Tibial nerve (tissue), 3 donors: Measurements from ENCODE around the gene TAF11L3.

Experiments used
- POLR2A ChIP-seq, 2 donors: fragments of 450-650 bp; IDR thresholded peaks; one replicate each; pipeline ENCODE4 v1.6.1; 2017; ENCODE audit warnings: antibody characterized with exemption in 2 of 2, mild to moderate bottlenecking in 2 of 2, moderate library complexity in 2 of 2
- TF ChIP-seq, protein P1 (sequence below), 5 experiments: fragments of 200-600 bp in 3 of 5; fragments of 450-650 bp in 2 of 5; sonication (generic) in 3 of 5; IDR thresholded peaks; one replicate each; pipeline ENCODE4 v1.5.1; 2016 to 2019; ENCODE audit warnings: antibody characterized with exemption in 5 of 5, mild to moderate bottlenecking in 3 of 5, moderate library complexity in 2 of 5

DNA sequence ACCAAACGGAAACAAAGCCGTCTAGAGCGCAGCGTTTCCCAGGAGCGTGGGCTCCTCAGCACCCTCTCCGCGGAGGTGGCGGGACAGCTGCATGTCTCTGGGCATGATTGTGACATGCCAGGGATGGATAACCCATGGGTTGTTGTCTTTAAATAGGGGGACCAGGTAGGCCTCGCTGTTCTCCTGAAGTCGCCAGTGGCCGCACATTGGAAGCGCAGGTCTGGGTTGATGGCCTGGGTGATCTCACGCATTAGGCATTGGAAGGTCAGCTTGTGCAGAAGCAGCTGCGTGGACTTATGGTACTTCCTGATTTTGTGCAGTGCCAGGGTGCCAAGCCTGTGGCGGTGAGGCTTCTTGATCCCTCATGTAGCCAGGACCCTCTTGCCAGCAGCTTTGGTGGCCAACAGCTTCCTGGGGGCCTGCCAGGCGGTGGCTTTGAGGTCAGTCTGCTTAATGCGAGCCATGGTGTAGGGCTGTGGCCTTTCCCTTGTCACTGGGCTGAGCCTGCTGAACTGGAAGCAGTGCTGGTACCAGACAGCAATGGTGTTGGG, 6.3 kb upstream of the TAF11L3 start:
- TF ChIP-seq, protein P1, sequence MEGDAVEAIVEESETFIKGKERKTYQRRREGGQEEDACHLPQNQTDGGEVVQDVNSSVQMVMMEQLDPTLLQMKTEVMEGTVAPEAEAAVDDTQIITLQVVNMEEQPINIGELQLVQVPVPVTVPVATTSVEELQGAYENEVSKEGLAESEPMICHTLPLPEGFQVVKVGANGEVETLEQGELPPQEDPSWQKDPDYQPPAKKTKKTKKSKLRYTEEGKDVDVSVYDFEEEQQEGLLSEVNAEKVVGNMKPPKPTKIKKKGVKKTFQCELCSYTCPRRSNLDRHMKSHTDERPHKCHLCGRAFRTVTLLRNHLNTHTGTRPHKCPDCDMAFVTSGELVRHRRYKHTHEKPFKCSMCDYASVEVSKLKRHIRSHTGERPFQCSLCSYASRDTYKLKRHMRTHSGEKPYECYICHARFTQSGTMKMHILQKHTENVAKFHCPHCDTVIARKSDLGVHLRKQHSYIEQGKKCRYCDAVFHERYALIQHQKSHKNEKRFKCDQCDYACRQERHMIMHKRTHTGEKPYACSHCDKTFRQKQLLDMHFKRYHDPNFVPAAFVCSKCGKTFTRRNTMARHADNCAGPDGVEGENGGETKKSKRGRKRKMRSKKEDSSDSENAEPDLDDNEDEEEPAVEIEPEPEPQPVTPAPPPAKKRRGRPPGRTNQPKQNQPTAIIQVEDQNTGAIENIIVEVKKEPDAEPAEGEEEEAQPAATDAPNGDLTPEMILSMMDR (IDR thresholded peaks at IDR 0.05), result no peak
- no peak for TF ChIP-seq POLR2A (IDR thresholded peaks at IDR 0.05)
